ENCODE results near the gene SMIM36.
"Not testable (repeated sequence)": the region's sequence is repeated elsewhere in the genome, so short reads cannot be mapped to it uniquely, and the experiment has no call there.

SMIM36 gene

GRCh38 chr17:55454906-55455474 lies 56.3 kb downstream of the SMIM36 start:
- DNase-seq (ENCODE audit: low read depth in 2 of 2) = no peak

GRCh38 chr17:55453839-55454557 lies 57.3 kb downstream of the SMIM36 start:
- DNase-seq (ENCODE audit: low read depth in 2 of 2) = no peak

- DNase-seq (ENCODE audit: low read depth in 2 of 2) = no peak
These were observed 59.0 kb downstream of the SMIM36 start for GRCh38 chr17:55452139-55452790.

- DNase-seq (ENCODE audit: low read depth in 2 of 2) = no peak
These were observed 59.5 kb downstream of the SMIM36 start for GRCh38 chr17:55451758-55452138.

- no peak for DNase-seq (ENCODE audit: low read depth in 2 of 2)
These were observed 60.0 kb downstream of the SMIM36 start for GRCh38 chr17:55451203-55451641.

- DNase-seq (ENCODE audit: low read depth in 2 of 2) = no peak
These were observed 60.9 kb downstream of the SMIM36 start for GRCh38 chr17:55450232-55450825.

DNA sequence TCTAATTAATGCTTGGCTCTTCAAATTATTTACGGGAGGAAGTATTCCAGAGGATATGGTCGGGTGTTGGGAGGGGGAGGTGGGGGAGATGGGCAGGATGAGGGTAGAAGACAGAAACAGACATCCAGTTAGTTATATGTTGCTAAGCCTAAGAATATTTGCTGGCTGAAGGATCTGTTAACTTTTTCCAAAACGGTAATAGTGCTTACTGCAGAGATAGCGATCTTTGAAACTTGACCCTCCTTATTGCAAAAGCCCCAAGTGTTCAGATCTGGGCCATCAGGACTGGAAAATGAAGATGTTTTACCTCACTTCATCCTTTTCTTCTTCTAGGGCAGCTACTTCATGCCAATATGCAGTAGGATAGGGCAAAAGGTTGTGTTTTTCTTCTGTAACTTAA lies 62.6 kb downstream of the SMIM36 start:
- DNase-seq (ENCODE audit: low read depth in 2 of 2) = no peak

DNA sequence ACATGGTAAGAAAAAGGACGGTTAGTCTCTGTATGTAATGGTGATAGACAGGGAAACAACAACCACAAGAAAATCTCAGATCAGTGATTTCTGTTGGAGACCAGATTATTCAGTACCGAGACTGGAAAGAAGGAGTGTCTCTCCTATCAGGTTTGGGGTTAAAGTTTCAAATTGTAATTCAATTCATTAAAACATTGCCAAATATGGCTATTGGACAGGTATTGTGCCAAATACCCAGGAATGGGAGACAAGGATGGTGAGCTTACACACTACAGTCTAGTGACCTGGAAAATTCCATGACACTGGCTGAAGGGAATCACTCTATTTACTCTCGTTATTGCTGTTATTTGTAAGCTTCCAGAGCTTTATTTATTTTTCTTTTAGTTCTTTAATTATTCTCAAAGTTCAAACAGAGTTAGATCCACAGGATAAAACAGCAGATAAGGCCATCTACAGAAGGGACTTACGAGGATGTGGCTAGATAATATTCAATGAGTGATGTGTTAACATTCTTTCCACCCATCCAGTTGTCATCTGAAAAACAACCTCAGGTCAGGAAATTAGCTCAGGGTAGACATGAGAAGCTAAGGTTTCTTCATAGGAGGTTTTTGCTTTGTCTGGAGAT lies 64.6 kb downstream of the SMIM36 start:
- no peak for DNase-seq (ENCODE audit: low read depth in 2 of 2)

DNA sequence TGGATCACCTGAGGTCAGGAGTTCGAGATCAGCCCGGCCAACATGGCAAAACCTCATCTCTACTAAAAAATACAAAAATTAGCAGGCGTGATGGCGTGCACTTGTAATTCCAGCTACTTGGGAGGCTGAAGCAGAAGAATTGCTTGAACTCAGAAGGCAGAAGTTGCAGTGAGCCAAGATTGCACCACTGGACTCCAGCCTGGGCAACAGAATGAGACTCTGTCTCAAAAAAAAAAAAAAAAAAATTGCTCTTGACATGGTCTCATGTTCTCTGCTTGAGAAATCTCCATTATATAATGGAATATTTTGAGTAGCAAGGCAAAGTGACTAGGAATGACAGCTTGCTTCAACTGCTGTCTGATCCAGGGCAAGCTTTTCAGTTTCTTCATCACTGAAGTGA lies 65.2 kb downstream of the SMIM36 start:
- DNase-seq (ENCODE audit: low read depth in 2 of 2) = not testable (repeated sequence)

DNA sequence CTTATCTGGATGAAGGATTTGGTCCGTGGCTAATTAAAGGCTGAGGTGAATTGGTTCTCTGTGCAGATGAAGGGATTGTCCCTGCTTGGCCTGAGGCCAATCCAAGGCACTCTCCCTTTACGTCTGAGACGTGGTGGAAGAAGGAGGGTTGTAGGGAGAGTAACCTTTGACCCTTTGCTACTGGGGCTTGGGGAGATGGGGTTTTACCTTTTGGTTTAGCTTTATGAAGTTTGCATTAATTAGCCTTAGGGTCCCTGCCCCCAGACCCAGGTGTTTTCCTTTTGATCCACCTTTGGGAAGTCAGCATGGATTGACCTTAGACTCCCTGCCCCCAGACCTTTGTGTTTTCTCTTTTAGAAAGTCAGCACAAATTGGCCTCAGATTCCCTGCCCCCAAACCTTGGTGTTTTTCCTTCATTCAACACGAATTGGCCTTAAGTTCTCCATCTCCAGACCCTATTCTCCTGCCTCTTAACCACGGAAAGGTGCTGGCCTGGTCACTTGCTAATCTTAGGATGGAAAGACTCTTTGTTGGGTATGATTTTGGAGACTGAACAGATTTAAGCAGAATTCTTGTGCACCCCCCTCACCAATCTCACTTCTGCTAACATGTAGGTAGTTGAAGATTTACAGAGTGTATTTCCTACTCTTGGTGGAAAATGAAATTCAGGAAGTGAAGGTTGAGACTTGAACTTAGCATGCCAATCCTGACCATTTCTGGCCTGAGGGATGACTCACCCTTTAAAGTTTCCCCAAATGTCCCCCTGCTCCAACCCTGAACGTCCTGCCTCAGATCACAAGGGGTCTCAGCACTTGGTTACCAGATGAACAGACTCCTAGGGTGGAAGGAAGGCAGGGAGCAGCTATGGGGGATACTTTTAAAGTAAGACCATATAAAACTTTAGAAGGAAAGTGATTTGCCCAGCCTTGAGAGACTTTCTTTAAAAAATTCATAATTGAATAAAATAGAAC lies 66.5 kb downstream of the SMIM36 start:
- no peak for DNase-seq (ENCODE audit: low read depth in 2 of 2)

DNA sequence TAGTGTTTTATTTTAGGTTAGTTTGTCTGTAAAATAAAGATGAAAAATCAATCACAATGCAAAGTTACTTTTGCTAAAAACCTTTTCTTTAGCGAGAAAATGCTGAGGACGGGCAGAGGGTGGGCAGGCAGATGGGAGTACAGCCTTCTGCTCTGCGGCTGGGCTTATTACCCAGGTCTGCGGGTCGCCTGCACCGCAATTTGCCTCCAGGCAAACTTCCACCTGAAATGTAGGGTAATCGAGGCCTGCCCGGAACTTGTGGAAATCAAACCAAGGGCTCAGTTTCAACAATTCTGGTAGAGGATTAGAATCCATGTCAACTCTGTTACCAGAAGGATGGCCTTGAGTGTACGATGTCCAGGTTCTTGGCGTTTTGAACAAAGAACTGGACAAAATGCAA lies 67.3 kb downstream of the SMIM36 start:
- DNase-seq (ENCODE audit: low read depth in 2 of 2) = no peak

GRCh38 chr17:55442953-55443683 lies 68.1 kb downstream of the SMIM36 start:
- no peak for DNase-seq (ENCODE audit: low read depth in 2 of 2)

GRCh38 chr17:55442462-55442861 lies 68.8 kb downstream of the SMIM36 start:
- no peak for DNase-seq (ENCODE audit: low read depth in 2 of 2)

DNA sequence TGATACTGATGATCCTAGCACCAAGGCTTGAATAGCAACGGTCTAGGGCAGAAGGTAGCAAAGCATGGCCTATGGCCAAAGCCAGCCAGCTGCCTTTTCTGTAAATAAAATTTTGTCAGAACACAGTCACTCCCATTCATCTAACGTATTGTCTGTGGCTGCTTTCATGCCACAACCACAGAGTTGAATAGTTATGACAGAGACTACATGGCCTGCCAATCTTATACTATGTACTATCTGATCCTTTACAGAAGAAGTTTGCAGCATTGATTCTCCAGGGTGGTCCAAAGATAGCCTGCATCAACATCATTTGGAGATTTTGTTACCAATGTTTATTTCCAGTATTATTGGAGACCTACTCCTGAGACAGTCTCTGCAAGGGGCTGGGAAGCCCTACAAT lies 69.7 kb downstream of the SMIM36 start:
- DNase-seq (ENCODE audit: low read depth in 2 of 2) = no peak

- no peak for DNase-seq (ENCODE audit: low read depth in 2 of 2)
These were observed 70.9 kb downstream of the SMIM36 start for GRCh38 chr17:55440391-55440790.

DNA sequence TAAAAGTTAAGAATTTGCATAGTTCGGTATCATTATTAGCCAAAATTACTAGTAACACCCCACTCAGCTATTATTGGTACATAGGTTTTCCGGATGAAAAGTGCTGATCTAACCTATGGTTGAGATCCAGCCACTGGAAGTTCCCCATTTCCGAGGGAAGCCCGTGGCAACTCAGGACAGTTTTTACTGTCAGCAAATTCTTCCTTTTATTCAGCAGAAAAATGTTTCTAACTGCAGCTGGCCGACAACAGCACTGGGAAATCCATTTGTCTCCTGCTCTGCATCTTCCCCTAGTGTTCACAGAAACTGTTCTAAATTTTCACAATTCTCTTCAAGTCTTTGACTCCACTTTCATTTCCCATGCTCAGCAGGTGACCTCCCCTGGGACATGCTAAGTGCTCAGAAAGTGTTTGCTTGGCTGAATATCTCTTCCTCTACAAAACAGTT lies 74.1 kb downstream of the SMIM36 start:
- DNase-seq (ENCODE audit: low read depth in 2 of 2) = no peak

- DNase-seq (ENCODE audit: low read depth in 2 of 2) = no peak
These were observed 74.8 kb downstream of the SMIM36 start for GRCh38 chr17:55436224-55437158.

DNA sequence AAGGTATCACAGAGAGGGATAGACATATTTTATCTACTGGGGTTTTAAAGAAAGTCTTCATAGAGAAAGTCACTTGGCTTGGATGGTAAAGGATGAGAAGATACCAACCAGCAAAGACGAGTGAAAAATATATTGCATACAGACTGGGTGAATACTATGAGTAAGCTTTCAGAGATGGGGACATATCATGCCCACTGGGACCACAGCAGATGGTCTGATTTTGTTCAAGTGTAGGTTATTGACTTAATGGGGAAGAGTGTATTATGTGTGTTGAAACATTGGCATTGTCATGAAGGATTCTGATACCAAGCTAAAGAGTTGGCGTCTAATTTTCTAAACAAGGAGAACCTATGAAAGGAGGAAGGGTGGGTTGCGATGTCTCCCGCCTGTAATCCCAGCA lies 75.8 kb downstream of the SMIM36 start:
- DNase-seq (ENCODE audit: low read depth in 2 of 2) = no peak

GRCh38 chr17:55434721-55435120 lies 76.5 kb downstream of the SMIM36 start:
- DNase-seq (ENCODE audit: low read depth in 2 of 2) = no peak
